HEK293T (cell line): ENCODE measurements around the gene DIO3.

Experiments used
- CTCF ChIA-PET: fragments of 350-600 bp; formaldehyde crosslinking; extraction: SDS; loops from one replicate; lab custom pipeline; 2021; ENCODE audit warnings: antibody characterized with exemption, inconsistent platforms; lab: Yijun Ruan, JAX
- POLR2A ChIA-PET: fragments of 350-600 bp; formaldehyde crosslinking; extraction: SDS; loops from one replicate; lab custom pipeline; 2020; ENCODE audit warnings: antibody characterized with exemption, inconsistent platforms; lab: Yijun Ruan, JAX
- DNase-seq: peaks from one replicate; pipeline ENCODE4 v3.0.0; 2012; ENCODE audit warnings: mixed read lengths; ENCODE audit errors: extremely low spot score
- ARNT ChIP-seq: fragments of 450-650 bp; IDR thresholded peaks from 2 replicates; pipeline ENCODE4 v1.6.1; 2017; ENCODE audit warnings: mild to moderate bottlenecking
- BHLHE40 ChIP-seq: fragments of 450-650 bp; IDR thresholded peaks from 2 replicates; pipeline ENCODE4 v1.6.1; 2016; ENCODE audit warnings: mild to moderate bottlenecking, moderate library complexity, borderline replicate concordance
- CTBP1 ChIP-seq: fragments of 450-650 bp; IDR thresholded peaks from 2 replicates; pipeline ENCODE4 v1.6.1; 2016; ENCODE audit warnings: borderline replicate concordance
- ELF4 ChIP-seq: fragments of 450-650 bp; IDR thresholded peaks from 2 replicates; pipeline ENCODE4 v1.6.1; 2017; ENCODE audit warnings: antibody characterized with exemption
- FOXA1 ChIP-seq: fragments of 450-650 bp; IDR thresholded peaks from 2 replicates; pipeline ENCODE4 v1.6.1; 2016; ENCODE audit warnings: mild to moderate bottlenecking
- FOXK2 ChIP-seq: fragments of 450-650 bp; IDR thresholded peaks from 2 replicates; pipeline ENCODE4 v1.6.1; 2016; ENCODE audit warnings: mild to moderate bottlenecking
- FOXM1 ChIP-seq: fragments of 450-650 bp; IDR thresholded peaks from 2 replicates; pipeline ENCODE4 v1.6.1; 2017; ENCODE audit warnings: mild to moderate bottlenecking, borderline replicate concordance
- HDGF ChIP-seq: fragments of 450-650 bp; IDR thresholded peaks from 2 replicates; pipeline ENCODE4 v1.6.1; 2017; ENCODE audit warnings: antibody characterized with exemption, borderline replicate concordance
- L3MBTL2 ChIP-seq: fragments of 450-650 bp; conservative IDR thresholded peaks from 2 replicates; pipeline ENCODE4 v1.6.1; 2016; ENCODE audit warnings: mild to moderate bottlenecking
- LEF1 ChIP-seq: fragments of 450-650 bp; IDR thresholded peaks from 2 replicates; pipeline ENCODE4 v1.6.1; 2017; ENCODE audit warnings: mild to moderate bottlenecking, borderline replicate concordance
- NFRKB ChIP-seq: fragments of 450-650 bp; IDR thresholded peaks from 2 replicates; pipeline ENCODE4 v1.6.1; 2016; ENCODE audit warnings: mild to moderate bottlenecking, moderate library complexity
- PKNOX1 ChIP-seq: fragments of 450-650 bp; IDR thresholded peaks from 2 replicates; pipeline ENCODE4 v1.6.1; 2016
- SP1 ChIP-seq: fragments of 450-650 bp; IDR thresholded peaks from 2 replicates; pipeline ENCODE4 v1.6.1; 2017
- SUZ12 ChIP-seq: fragments of 450-650 bp; IDR thresholded peaks from 2 replicates; pipeline ENCODE4 v1.6.1; 2016; ENCODE audit warnings: mild to moderate bottlenecking
- TARDBP ChIP-seq: fragments of 450-650 bp; IDR thresholded peaks from 2 replicates; pipeline ENCODE4 v1.6.1; 2016
- ZNF384 ChIP-seq: fragments of 450-650 bp; IDR thresholded peaks from 2 replicates; pipeline ENCODE4 v1.6.1; 2016

The DIO3 gene

DNA sequence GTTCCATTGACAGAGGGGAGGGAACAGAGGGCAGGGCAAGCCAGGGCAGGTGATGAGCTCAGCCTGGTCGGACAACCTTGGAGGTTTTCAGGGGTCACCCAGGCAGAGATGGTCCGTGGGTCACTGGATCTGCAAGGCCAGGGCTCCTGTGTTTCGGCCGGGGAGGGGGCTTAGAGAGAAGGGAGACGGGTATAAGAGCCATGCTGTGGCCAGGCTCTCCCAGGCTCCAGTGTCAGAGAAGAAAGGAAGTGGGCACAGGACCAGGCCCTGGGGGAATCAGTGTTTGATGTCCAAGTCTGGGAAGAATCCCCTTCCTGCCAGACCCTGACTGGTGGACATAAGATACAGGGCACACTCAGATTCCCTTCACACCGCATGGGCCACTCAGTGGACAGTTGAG, 36.9 kb downstream of the DIO3 start:
- POLR2A ChIA-PET = no interaction called here
- DNase-seq = no peak
- CTCF ChIA-PET = no interaction called here
- TF ChIP-seq PKNOX1 = no peak
- TF ChIP-seq BHLHE40 = no peak
- TF ChIP-seq TARDBP = no peak
- no peak for TF ChIP-seq FOXM1

DNA sequence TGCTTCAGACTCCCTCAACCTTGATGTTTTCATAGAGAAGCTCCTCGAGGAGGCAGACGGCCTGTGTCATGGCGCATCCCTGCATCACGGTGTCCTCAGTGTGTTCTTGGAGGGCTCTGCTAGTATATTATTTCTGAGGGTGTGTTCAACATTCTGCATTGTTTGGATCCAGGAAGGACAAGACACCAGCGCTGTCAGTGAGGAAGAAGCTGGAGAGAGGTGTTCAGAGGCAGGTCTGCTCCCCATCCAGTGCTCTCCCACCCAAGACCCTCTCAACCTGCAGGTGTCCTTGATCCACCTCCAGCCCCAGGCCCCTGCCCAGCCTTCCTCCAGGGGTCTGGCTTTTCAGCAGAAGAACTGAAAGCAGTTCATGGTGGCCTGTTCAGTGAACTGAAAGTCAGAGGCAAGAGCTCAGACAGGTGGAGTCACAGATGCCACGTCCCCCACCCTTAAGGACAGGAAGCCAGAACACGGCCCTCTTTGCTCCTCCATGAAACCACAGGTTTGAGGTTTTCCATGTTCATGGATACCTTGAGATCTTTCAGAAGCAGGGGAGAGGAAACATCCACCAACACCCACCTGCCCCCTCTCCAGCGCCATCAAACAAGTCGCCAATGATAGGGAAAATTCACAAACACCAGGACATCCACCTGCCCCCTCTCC, 37.4 kb downstream of the DIO3 start:
- ChIA-PET POLR2A (no interaction called here), CTCF (no interaction called here)

DNA sequence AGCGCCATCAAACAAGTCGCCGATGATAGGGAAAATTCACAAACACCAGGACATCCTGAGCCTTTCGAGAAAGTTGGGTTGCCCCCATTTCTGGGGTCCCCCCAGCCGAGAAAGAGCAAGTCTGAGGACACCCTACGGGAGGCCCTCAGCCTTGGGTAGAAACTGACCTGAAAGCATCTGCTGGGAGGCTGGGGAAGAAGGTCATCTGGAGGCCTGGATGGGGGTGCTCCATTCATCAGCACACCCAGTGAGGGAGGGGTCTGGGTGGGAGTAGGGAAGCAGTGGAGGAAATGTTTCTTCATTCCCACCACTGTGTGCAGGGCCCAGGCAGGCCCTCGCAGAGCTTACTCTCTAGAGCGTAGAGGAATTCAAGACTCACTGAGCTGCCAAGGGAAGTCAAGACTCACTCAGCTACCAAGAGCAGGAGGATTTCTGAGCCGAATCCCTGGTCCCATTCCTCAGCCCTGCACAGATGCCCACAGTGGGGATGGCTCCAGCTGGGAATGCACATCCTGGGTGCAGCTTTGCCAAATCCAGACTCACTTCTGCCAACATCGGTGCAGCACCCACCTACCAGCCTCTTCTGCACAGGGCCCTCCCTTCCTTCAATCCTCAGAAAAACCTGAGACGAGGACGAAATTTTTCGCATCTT, 38.1 kb downstream of the DIO3 start:
- ChIA-PET POLR2A (no interaction called here), CTCF (no interaction called here)
- DNase-seq = no peak
- TF ChIP-seq PKNOX1 (no peak), SP1 (no peak), CTBP1 (no peak), SUZ12 (no peak), TARDBP (no peak), ARNT (no peak), LEF1 (no peak), ZNF384 (no peak), HDGF (no peak), FOXA1 (no peak), FOXK2 (no peak), ELF4 (no peak), BHLHE40 (no peak), L3MBTL2 (no peak), NFRKB (no peak), FOXM1 (no peak)

More for the DNA sequence above, 37.4 kb downstream of the DIO3 start:
- DNase-seq = no peak
- no peak for TF ChIP-seq ZNF384

GRCh38 chr14:101600336-101600890, 39.1 kb downstream of the DIO3 start:
- ChIA-PET POLR2A (no interaction called here), CTCF (no interaction called here)
- TF ChIP-seq FOXK2 = no peak
- TF ChIP-seq SUZ12 = no peak
- no peak for TF ChIP-seq LEF1
- no peak for TF ChIP-seq SP1
- TF ChIP-seq BHLHE40 = no peak
- TF ChIP-seq FOXM1 = no peak
- no peak for TF ChIP-seq L3MBTL2
- no peak for TF ChIP-seq HDGF
- TF ChIP-seq CTBP1 = no peak
- no peak for TF ChIP-seq TARDBP
- no peak for TF ChIP-seq NFRKB
- no peak for TF ChIP-seq FOXA1
- no peak for DNase-seq

DNA sequence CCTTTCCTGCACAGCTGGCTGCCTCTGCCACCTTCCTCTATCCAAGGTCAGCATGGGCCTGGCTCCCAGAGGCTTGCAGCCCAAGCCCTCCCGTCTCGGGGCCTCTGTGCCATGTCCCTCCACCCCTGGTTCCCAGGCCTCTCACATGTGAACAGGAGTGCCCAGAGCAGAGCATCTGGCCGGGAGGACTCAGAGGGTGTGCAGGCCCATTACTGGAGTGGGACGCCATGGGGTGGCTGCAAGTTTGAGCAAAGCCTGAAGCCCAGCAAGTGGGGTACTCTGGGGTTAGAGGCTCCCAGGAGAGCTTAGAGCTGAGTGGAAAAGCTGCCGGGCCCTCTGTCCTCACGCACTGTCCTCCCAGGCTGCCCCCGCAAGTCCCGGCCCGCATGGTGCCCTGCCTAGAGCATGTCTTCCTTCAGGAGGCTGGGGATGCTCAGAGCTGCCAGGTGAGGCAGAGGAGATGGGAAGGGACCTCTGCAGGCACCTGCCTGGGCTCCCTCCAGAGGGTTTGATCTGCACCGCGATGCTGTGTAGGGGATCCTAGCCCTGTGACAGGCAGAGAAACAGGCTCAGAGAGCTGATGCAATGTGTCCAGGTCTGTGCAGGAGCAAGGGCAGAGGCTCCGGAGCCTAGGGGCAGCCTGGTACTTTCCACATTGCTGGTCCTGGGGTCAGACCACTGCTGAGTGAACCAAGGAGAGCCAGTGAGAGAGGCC, 39.8 kb downstream of the DIO3 start:
- POLR2A ChIA-PET = no interaction called here
- CTCF ChIA-PET = no interaction called here

More for the DNA sequence above, 39.8 kb downstream of the DIO3 start:
- TF ChIP-seq SP1 = no peak
- no peak for TF ChIP-seq FOXK2
- no peak for TF ChIP-seq FOXM1
- TF ChIP-seq BHLHE40 = no peak
- TF ChIP-seq SUZ12 = no peak
- no peak for TF ChIP-seq HDGF
- no peak for TF ChIP-seq ZNF384
- no peak for TF ChIP-seq ELF4
- TF ChIP-seq NFRKB = no peak
- no peak for TF ChIP-seq TARDBP
- no peak for TF ChIP-seq CTBP1
- no peak for TF ChIP-seq ARNT
- no peak for TF ChIP-seq LEF1
- no peak for TF ChIP-seq FOXA1
- no peak for TF ChIP-seq PKNOX1
- TF ChIP-seq L3MBTL2 = no peak
- no peak for DNase-seq
